Calu3 (cell line): Measurements from ENCODE around the gene RHOBTB1. TPM values are rescaled to one million over a fixed set of nuclear protein-coding genes. Genes with fewer than 3 reads are reported as not detected.
"Not testable (repeated sequence)": the region's sequence is repeated elsewhere in the genome, so short reads cannot be mapped to it uniquely, and the experiment has no call there.

Source experiments
- BruUV-seq: library from RNA; stranded (reverse); fragments of 400-500 nt; replicated peaks from 2 replicates; lab custom pipeline; 2021; lab: Mats Ljungman, UMichigan
- CTCF ChIA-PET: fragments of 300-600 bp; sonication (Branson Sonifier 250); formaldehyde crosslinking; loops from one replicate; lab custom pipeline; 2022; ENCODE audit warnings: antibody characterized with exemption; lab: Charles Lee
- DNase-seq: peaks from one replicate; pipeline ENCODE4 v3.0.0; 2022
- H3K27ac Mint-ChIP-seq: one replicate; pipeline ENCODE4 v1.8.0; 2022; ENCODE audit warnings: mixed read lengths; ENCODE audit not compliant: unreplicated experiment
- H3K27me3 Mint-ChIP-seq: one replicate; pipeline ENCODE4 v1.8.0; 2022; ENCODE audit warnings: mixed read lengths; ENCODE audit not compliant: unreplicated experiment
- H3K36me3 Mint-ChIP-seq: one replicate; pipeline ENCODE4 v1.8.0; 2022; ENCODE audit warnings: mild to moderate bottlenecking, moderate library complexity, mixed read lengths; ENCODE audit not compliant: insufficient read depth, unreplicated experiment
- H3K4me1 Mint-ChIP-seq: one replicate; pipeline ENCODE4 v1.8.0; 2022; ENCODE audit warnings: mild to moderate bottlenecking, low read depth, mixed read lengths; ENCODE audit not compliant: unreplicated experiment
- H3K4me3 Mint-ChIP-seq: one replicate; pipeline ENCODE4 v1.8.0; 2022; ENCODE audit warnings: mild to moderate bottlenecking, low read depth, moderate library complexity, mixed read lengths; ENCODE audit not compliant: unreplicated experiment
- H3K9me3 Mint-ChIP-seq: one replicate; pipeline ENCODE4 v1.8.0; 2022; ENCODE audit warnings: low read depth, mixed read lengths; ENCODE audit not compliant: unreplicated experiment
- CTCF ChIP-seq: fragments of 200-600 bp; IDR thresholded peaks from one replicate; pipeline ENCODE4 v1.8.0; 2022; ENCODE audit warnings: antibody characterized with exemption; ENCODE audit not compliant: unreplicated experiment
- intact Hi-C: fragments of 100-400 bp; cut with micrococcal nuclease; formaldehyde crosslinking; loops from one replicate; pipeline ENCODE4 v1.10.0; 2022; ENCODE audit not compliant: unreplicated experiment
- total RNA-seq: library from RNA; stranded (reverse); gene quantifications from 2 replicates; pipeline ENCODE4 v1.2.3, GENCODE V29; 2022

Gene RHOBTB1
- total RNA-seq, 1 experiment from 2014 or later, result 9.8 TPM

GRCh38 chr10:60846173-60846572 lies 97.8 kb downstream of the RHOBTB1 start:
- no peak for TF ChIP-seq CTCF
- Mint-ChIP-seq H3K4me1 (no peaks in the 10 kb centered on the region), H3K27ac (no peak overlapping the region), H3K36me3 (no peaks in the 10 kb centered on the region), H3K27me3 (no peaks in the 10 kb centered on the region), H3K4me3 (no peak overlapping the region), H3K9me3 (peaks cover 2% of the 10 kb centered on the region)
- peak; percentile 27 for DNase-seq
- BruUV-seq, result no TSS peak
- CTCF ChIA-PET, result no interaction called here
- intact Hi-C loops, result no loop called here

- Mint-ChIP-seq H3K27me3 (no peaks in the 10 kb centered on the region), H3K4me3 (no peak overlapping the region), H3K9me3 (peaks cover 2% of the 10 kb centered on the region), H3K36me3 (no peaks in the 10 kb centered on the region), H3K4me1 (no peaks in the 10 kb centered on the region), H3K27ac (no peak overlapping the region)
- BruUV-seq, result no TSS peak
- intact Hi-C loops, result no loop called here
- DNase-seq, result no peak
- no peak for TF ChIP-seq CTCF
- CTCF ChIA-PET, result no interaction called here
Measured at GRCh38 chr10:60845038-60845437, 98.9 kb downstream of the RHOBTB1 start.

- Mint-ChIP-seq H3K27ac (no peak overlapping the region), H3K27me3 (no peaks in the 10 kb centered on the region), H3K4me3 (no peak overlapping the region), H3K4me1 (no peaks in the 10 kb centered on the region), H3K36me3 (no peaks in the 10 kb centered on the region), H3K9me3 (peaks cover 2% of the 10 kb centered on the region)
- CTCF ChIA-PET, result interaction anchor here (0.6 kb wide), 1 partner anchor 183 kb away, joined by 6 read pairs; no protein-coding TSS in a partner anchor
- intact Hi-C loops, result no loop called here
- no peak for TF ChIP-seq CTCF
- BruUV-seq, result no TSS peak
- no peak for DNase-seq
Measured at GRCh38 chr10:60842694-60843093, 101.3 kb downstream of the RHOBTB1 start.

- H3K27me3 Mint-ChIP-seq, H3K36me3 Mint-ChIP-seq, DNase-seq, H3K4me3 Mint-ChIP-seq, intact Hi-C loops, H3K27ac Mint-ChIP-seq, BruUV-seq, H3K9me3 Mint-ChIP-seq, H3K4me1 Mint-ChIP-seq: not testable (repeated sequence)
- CTCF ChIA-PET, result interaction anchor here (0.6 kb wide), 1 partner anchor 325 kb away, joined by 3 read pairs; no protein-coding TSS in a partner anchor
Measured at GRCh38 chr10:60841227-60841626, 102.8 kb downstream of the RHOBTB1 start.

- no peak overlapping the region for H3K4me3 Mint-ChIP-seq
- H3K27ac Mint-ChIP-seq, result no peak overlapping the region
- BruUV-seq, result no TSS peak
- no peaks in the 10 kb centered on the region for H3K27me3 Mint-ChIP-seq
- no peak for DNase-seq
- H3K9me3 Mint-ChIP-seq, result no peaks in the 10 kb centered on the region
- no peaks in the 10 kb centered on the region for H3K36me3 Mint-ChIP-seq
- CTCF ChIA-PET, result interaction anchor here (0.6 kb wide), 1 partner anchor 19 kb away, joined by 3 read pairs; no protein-coding TSS in a partner anchor
- no peak for TF ChIP-seq CTCF
- no peaks in the 10 kb centered on the region for H3K4me1 Mint-ChIP-seq
- intact Hi-C loops, result no loop called here
Measured at GRCh38 chr10:60835049-60835448, 108.9 kb downstream of the RHOBTB1 start.
